ENCODE data around the gene TSEN34. TPM values are rescaled to one million over a fixed set of nuclear protein-coding genes. Genes with fewer than 3 reads are reported as not detected.
A peak's percentile ranks its signal among the peaks of the same experiment; 100 is the strongest.

TSEN34 gene
- total RNA-seq, 1 experiment from 2014 or later, result 122 TPM

DNA sequence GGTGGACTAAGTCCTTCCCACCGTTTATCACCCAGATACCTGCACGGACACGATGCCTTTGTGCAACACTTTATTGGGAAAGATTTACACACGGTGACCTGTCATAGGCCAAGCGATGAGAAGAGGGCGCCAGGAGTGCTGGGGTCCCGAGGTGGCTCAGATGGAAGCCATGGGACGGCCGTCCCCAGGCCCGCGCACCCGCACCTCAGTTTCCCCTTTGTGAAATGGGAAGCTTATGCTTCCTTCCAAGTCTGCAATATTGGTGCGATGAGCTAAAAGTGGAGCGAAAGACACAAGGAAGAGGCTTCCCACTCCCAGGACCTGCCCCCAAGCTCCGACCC is 17.8 kb upstream of the TSEN34 start:
- H3K9ac ChIP-seq (ENCODE audit: low read length), result no peak overlapping the region
- DNase-seq, result no peak
- no peaks in the 10 kb centered on the region for H3K9me2 ChIP-seq (replicated peaks; ENCODE audit: low read length)
- no peak for TF ChIP-seq EZH2 (IDR thresholded peaks at IDR 0.05; ENCODE audit: low read length, unreplicated experiment)
- TF ChIP-seq EZH2phosphoT487 (IDR thresholded peaks at IDR 0.05; ENCODE audit: borderline replicate concordance, low read length), result no peak
- TF ChIP-seq, protein P1, sequence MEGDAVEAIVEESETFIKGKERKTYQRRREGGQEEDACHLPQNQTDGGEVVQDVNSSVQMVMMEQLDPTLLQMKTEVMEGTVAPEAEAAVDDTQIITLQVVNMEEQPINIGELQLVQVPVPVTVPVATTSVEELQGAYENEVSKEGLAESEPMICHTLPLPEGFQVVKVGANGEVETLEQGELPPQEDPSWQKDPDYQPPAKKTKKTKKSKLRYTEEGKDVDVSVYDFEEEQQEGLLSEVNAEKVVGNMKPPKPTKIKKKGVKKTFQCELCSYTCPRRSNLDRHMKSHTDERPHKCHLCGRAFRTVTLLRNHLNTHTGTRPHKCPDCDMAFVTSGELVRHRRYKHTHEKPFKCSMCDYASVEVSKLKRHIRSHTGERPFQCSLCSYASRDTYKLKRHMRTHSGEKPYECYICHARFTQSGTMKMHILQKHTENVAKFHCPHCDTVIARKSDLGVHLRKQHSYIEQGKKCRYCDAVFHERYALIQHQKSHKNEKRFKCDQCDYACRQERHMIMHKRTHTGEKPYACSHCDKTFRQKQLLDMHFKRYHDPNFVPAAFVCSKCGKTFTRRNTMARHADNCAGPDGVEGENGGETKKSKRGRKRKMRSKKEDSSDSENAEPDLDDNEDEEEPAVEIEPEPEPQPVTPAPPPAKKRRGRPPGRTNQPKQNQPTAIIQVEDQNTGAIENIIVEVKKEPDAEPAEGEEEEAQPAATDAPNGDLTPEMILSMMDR (conservative IDR thresholded peaks at IDR 0.05; ENCODE audit: low read depth, low read length), result no peak
- no peaks in the 10 kb centered on the region for H3K9me3 ChIP-seq (ENCODE audit: low read length)
- ATAC-seq, result no peak
- intact Hi-C loops (cut with micrococcal nuclease), result loop anchor here (2.0 kb wide), 1 partner anchor 15 kb away; the partner anchor contains the start of gene MBOAT7
- no peaks in the 10 kb centered on the region for H3K27me3 ChIP-seq (ENCODE audit: low read length)
- H3K27ac ChIP-seq (ENCODE audit: low read length), result no peak overlapping the region
- BruUV-seq (replicated peaks), result no TSS peak
- peak overlapping the region; percentile 43; the same call in 1 of the 2 replicates for H3K4me2 ChIP-seq (ENCODE audit: low read length)
- H4K20me1 ChIP-seq (ENCODE audit: low read length), result no peaks in the 10 kb centered on the region
- H3K36me3 ChIP-seq (ENCODE audit: low read depth, low read length), result peaks cover 4% of the 10 kb centered on the region; the same call in 1 of the 2 replicates
- peaks cover 10% of the 10 kb centered on the region; the same call in 1 of the 2 replicates for H3K4me1 ChIP-seq (ENCODE audit: insufficient read depth, low read length)
- no peaks in the 10 kb centered on the region for H3K79me2 ChIP-seq (ENCODE audit: low read length)
- ChIA-PET POLR2A (ENCODE audit: unreplicated experiment) (interaction anchor here (0.5 to 1.3 kb wide), 3 partner anchors 16 to 111 kb away, joined by 3 to 19 read pairs (median 6); partner anchors contain the start of gene MBOAT7), CTCF (interaction anchor here (1.0 kb wide), 2 partner anchors 15 to 16 kb away, joined by 3 to 4 read pairs; partner anchors contain the start of gene MBOAT7)
- no peak overlapping the region for H3K4me3 ChIP-seq (ENCODE audit: low read length)
- H3F3A ChIP-seq (ENCODE audit: low read length, unreplicated experiment), result no peaks in the 10 kb centered on the region
- H2AFZ ChIP-seq (ENCODE audit: low read length), result peak overlapping the region; percentile 18; the same call in 1 of the 2 replicates

DNA sequence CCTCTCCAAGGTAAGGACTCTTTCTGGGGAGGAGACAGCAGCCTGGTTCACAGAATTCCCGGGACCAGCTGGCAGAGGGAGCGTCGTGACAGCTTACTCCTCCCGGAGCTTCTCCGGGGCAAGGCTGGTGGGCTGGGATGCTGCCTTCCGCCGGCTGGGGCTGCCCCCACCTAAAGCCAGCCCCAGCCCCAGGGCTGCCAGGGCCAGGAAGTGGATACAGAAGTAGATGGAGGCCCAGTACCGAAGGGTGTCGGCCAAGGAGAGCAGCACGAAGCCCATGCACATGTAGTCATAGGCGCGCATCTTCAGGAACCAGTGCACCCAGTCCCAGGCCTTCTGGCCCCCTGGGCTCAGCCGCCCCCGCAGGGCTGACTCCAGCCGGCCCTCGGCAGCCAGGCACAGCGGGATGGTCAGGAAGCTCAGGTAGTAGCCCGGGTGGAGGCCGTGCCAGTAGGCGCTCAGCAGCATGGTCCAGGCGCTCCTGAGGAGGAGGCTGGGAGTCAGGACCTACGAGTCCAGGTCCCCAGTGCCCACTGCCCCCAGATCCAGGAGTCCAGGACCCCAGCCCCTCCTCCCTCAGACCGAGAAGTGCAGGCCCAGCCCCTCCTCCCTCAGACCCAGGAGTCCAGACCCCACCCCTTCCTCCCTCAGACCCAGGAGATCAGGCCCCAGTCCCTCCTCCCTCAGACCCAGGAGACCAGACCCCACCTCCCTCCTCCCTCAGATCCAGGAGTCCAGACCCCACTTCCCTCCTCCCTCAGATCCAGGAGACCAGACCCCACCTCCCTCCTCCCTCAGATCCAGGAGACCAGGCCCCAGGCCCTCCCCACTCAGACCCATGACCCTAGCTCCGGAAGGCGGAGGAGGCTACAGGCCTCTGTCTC is 16.9 kb upstream of the TSEN34 start:
- Histone ChIP-seq H3K79me2 (ENCODE audit: low read length) (no peaks in the 10 kb centered on the region), H3F3A (ENCODE audit: low read length, unreplicated experiment) (no peaks in the 10 kb centered on the region), H2AFZ (ENCODE audit: low read length) (no peak overlapping the region), H4K20me1 (ENCODE audit: low read length) (no peaks in the 10 kb centered on the region), H3K9ac (ENCODE audit: low read length) (no peak overlapping the region), H3K9me3 (ENCODE audit: low read length) (no peaks in the 10 kb centered on the region), H3K4me2 (ENCODE audit: low read length) (no peak overlapping the region), H3K27ac (ENCODE audit: low read length) (no peak overlapping the region), H3K4me3 (ENCODE audit: low read length) (no peak overlapping the region), H3K27me3 (ENCODE audit: low read length) (no peaks in the 10 kb centered on the region), H3K9me2 (replicated peaks; ENCODE audit: low read length) (no peaks in the 10 kb centered on the region), H3K4me1 (ENCODE audit: insufficient read depth, low read length) (peaks cover 10% of the 10 kb centered on the region; the same call in 1 of the 2 replicates), H3K36me3 (ENCODE audit: low read depth, low read length) (peaks cover 11% of the 10 kb centered on the region)
- ChIA-PET CTCF (interaction anchor here (1.0 to 1.3 kb wide), 3 partner anchors 15 kb away, joined by 3 to 4 read pairs (median 3); partner anchors contain the start of gene MBOAT7), POLR2A (ENCODE audit: unreplicated experiment) (interaction anchor here (0.7 to 1.3 kb wide), 2 partner anchors 15 kb away, joined by 3 to 5 read pairs; partner anchors contain the start of gene MBOAT7)
- no TSS peak for BruUV-seq (replicated peaks)
- ATAC-seq, result no peak
- no peak for TF ChIP-seq EZH2phosphoT487 (IDR thresholded peaks at IDR 0.05; ENCODE audit: borderline replicate concordance, low read length)
- TF ChIP-seq EZH2 (IDR thresholded peaks at IDR 0.05; ENCODE audit: low read length, unreplicated experiment), result no peak
- TF ChIP-seq, protein P1 (conservative IDR thresholded peaks at IDR 0.05; ENCODE audit: low read depth, low read length), result no peak
- intact Hi-C loops (cut with micrococcal nuclease), result loop anchor here (2.0 kb wide), 1 partner anchor 15 kb away; the partner anchor contains the start of gene MBOAT7
- DNase-seq, result peak; percentile 1
